ENCODE results near the gene SHROOM4. TPM values are rescaled to one million over a fixed set of nuclear protein-coding genes. Genes with fewer than 3 reads are reported as not detected.
A peak's percentile ranks its signal among the peaks of the same experiment; 100 is the strongest.

The SHROOM4 gene
- total and polyA plus RNA-seq, 4 donors, result 0.62 to 2.3 (median 0.93) TPM

- Histone ChIP-seq H3K4me1 (ENCODE audit: control insufficient read depth in 4 of 4, insufficient read depth in 4 of 4, low read length in 3 of 4) (peaks cover 0 to 5% (median 2%) of the 10 kb centered on the region in 4 donors), H3K27ac (ENCODE audit: low read depth in 1 of 2, low read length in 2 of 2) (no peak overlapping the region), H3K36me3 (ENCODE audit: control insufficient read depth in 4 of 4, insufficient read depth in 3 of 4, low read depth in 1 of 4, low read length in 3 of 4) (no peaks in the 10 kb centered on the region), H3K9me3 (ENCODE audit: control insufficient read depth in 4 of 4, low read length in 3 of 4) (no peaks in the 10 kb centered on the region), H3K9ac (ENCODE audit: low read depth in 1 of 2, low read length in 2 of 2) (no peak overlapping the region), H3K27me3 (ENCODE audit: control insufficient read depth in 4 of 4, insufficient read depth in 4 of 4, low read length in 3 of 4) (peaks cover 0 to 2% (median 0%) of the 10 kb centered on the region in 4 donors), H3K4me3 (ENCODE audit: low read depth in 1 of 3, low read length in 3 of 3) (no peak overlapping the region)
- 60% methylated on average over 8 of the region's 8 CpGs for WGBS
- TF ChIP-seq RXRA (IDR thresholded peaks at IDR 0.05) (no peak), HNF4A (conservative IDR thresholded peaks at IDR 0.05) (peak; percentile 12 to 33), NR2F2 (IDR thresholded peaks at IDR 0.05) (no peak)
- DNase-seq (ENCODE audit: low spot score), result no peak
Measured at GRCh38 chrX:50707955-50708699, 105.9 kb downstream of the SHROOM4 start.

- H3K27ac ChIP-seq (ENCODE audit: low read depth in 1 of 2, low read length in 2 of 2), result no peak overlapping the region
- peaks cover 0 to 5% (median 2%) of the 10 kb centered on the region in 4 donors for H3K4me1 ChIP-seq (ENCODE audit: control insufficient read depth in 4 of 4, insufficient read depth in 4 of 4, low read length in 3 of 4)
- no peak overlapping the region for H3K4me3 ChIP-seq (ENCODE audit: low read depth in 1 of 3, low read length in 3 of 3)
- TF ChIP-seq GABPA (IDR thresholded peaks at IDR 0.05 in 1 of 2, conservative IDR thresholded peaks at IDR 0.05 in 1 of 2) (no peak), RAD21 (IDR thresholded peaks at IDR 0.05) (no peak), NR2F2 (IDR thresholded peaks at IDR 0.05) (no peak), EGR1 (IDR thresholded peaks at IDR 0.05; ENCODE audit: low read depth in 2 of 2) (no peak), YY1 (IDR thresholded peaks at IDR 0.05) (no peak), HNF4A (conservative IDR thresholded peaks at IDR 0.05) (no peak)
- TF ChIP-seq, protein P1, sequence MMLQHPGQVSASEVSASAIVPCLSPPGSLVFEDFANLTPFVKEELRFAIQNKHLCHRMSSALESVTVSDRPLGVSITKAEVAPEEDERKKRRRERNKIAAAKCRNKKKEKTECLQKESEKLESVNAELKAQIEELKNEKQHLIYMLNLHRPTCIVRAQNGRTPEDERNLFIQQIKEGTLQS (IDR thresholded peaks at IDR 0.05), result no peak
- 42% methylated on average over 2 of the region's 2 CpGs for WGBS
- peaks cover 0 to 2% (median 0%) of the 10 kb centered on the region in 4 donors for H3K27me3 ChIP-seq (ENCODE audit: control insufficient read depth in 4 of 4, insufficient read depth in 4 of 4, low read length in 3 of 4)
- DNase-seq (ENCODE audit: low spot score), result no peak
- no peaks in the 10 kb centered on the region for H3K36me3 ChIP-seq (ENCODE audit: control insufficient read depth in 4 of 4, insufficient read depth in 3 of 4, low read depth in 1 of 4, low read length in 3 of 4)
- no peak overlapping the region for H3K9ac ChIP-seq (ENCODE audit: low read depth in 1 of 2, low read length in 2 of 2)
- H3K9me3 ChIP-seq (ENCODE audit: control insufficient read depth in 4 of 4, low read length in 3 of 4), result no peaks in the 10 kb centered on the region
Measured at GRCh38 chrX:50707405-50707804, 106.6 kb downstream of the SHROOM4 start.

- H3K36me3 ChIP-seq (ENCODE audit: control insufficient read depth in 4 of 4, insufficient read depth in 3 of 4, low read depth in 1 of 4, low read length in 3 of 4), result no peaks in the 10 kb centered on the region
- H3K27me3 ChIP-seq (ENCODE audit: control insufficient read depth in 4 of 4, insufficient read depth in 4 of 4, low read length in 3 of 4), result peaks cover 0 to 10% (median 0%) of the 10 kb centered on the region in 4 donors
- peaks cover 0 to 5% (median 2%) of the 10 kb centered on the region in 4 donors for H3K4me1 ChIP-seq (ENCODE audit: control insufficient read depth in 4 of 4, insufficient read depth in 4 of 4, low read length in 3 of 4)
- no peak for DNase-seq (ENCODE audit: low spot score)
- H3K9me3 ChIP-seq (ENCODE audit: control insufficient read depth in 4 of 4, low read length in 3 of 4), result no peaks in the 10 kb centered on the region
- H3K27ac ChIP-seq (ENCODE audit: low read depth in 1 of 2, low read length in 2 of 2), result no peak overlapping the region
- no peak overlapping the region for H3K4me3 ChIP-seq (ENCODE audit: low read depth in 1 of 3, low read length in 3 of 3)
- TF ChIP-seq, protein P1 (IDR thresholded peaks at IDR 0.05), result no peak
- no peak for TF ChIP-seq CTCF (IDR thresholded peaks at IDR 0.05; ENCODE audit: low read depth, low read length, missing input control)
- no peak for TF ChIP-seq MAX (IDR thresholded peaks at IDR 0.05)
- no peak for TF ChIP-seq GABPA (IDR thresholded peaks at IDR 0.05 in 1 of 2, conservative IDR thresholded peaks at IDR 0.05 in 1 of 2)
- TF ChIP-seq NR2F2 (IDR thresholded peaks at IDR 0.05), result no peak
- no peak for TF ChIP-seq HNF4A (conservative IDR thresholded peaks at IDR 0.05)
- no peak for TF ChIP-seq FOXA2 (IDR thresholded peaks at IDR 0.05)
- TF ChIP-seq EGR1 (IDR thresholded peaks at IDR 0.05; ENCODE audit: low read depth in 2 of 2), result no peak
- TF ChIP-seq HNF4G (IDR thresholded peaks at IDR 0.05), result no peak
- no peak for TF ChIP-seq RAD21 (IDR thresholded peaks at IDR 0.05)
- no peak for TF ChIP-seq YY1 (IDR thresholded peaks at IDR 0.05)
- TF ChIP-seq, protein P2, sequence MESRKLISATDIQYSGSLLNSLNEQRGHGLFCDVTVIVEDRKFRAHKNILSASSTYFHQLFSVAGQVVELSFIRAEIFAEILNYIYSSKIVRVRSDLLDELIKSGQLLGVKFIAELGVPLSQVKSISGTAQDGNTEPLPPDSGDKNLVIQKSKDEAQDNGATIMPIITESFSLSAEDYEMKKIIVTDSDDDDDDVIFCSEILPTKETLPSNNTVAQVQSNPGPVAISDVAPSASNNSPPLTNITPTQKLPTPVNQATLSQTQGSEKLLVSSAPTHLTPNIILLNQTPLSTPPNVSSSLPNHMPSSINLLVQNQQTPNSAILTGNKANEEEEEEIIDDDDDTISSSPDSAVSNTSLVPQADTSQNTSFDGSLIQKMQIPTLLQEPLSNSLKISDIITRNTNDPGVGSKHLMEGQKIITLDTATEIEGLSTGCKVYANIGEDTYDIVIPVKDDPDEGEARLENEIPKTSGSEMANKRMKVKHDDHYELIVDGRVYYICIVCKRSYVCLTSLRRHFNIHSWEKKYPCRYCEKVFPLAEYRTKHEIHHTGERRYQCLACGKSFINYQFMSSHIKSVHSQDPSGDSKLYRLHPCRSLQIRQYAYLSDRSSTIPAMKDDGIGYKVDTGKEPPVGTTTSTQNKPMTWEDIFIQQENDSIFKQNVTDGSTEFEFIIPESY (IDR thresholded peaks at IDR 0.05), result no peak
- TF ChIP-seq TAF1 (conservative IDR thresholded peaks at IDR 0.05), result no peak
- TF ChIP-seq, protein P3, sequence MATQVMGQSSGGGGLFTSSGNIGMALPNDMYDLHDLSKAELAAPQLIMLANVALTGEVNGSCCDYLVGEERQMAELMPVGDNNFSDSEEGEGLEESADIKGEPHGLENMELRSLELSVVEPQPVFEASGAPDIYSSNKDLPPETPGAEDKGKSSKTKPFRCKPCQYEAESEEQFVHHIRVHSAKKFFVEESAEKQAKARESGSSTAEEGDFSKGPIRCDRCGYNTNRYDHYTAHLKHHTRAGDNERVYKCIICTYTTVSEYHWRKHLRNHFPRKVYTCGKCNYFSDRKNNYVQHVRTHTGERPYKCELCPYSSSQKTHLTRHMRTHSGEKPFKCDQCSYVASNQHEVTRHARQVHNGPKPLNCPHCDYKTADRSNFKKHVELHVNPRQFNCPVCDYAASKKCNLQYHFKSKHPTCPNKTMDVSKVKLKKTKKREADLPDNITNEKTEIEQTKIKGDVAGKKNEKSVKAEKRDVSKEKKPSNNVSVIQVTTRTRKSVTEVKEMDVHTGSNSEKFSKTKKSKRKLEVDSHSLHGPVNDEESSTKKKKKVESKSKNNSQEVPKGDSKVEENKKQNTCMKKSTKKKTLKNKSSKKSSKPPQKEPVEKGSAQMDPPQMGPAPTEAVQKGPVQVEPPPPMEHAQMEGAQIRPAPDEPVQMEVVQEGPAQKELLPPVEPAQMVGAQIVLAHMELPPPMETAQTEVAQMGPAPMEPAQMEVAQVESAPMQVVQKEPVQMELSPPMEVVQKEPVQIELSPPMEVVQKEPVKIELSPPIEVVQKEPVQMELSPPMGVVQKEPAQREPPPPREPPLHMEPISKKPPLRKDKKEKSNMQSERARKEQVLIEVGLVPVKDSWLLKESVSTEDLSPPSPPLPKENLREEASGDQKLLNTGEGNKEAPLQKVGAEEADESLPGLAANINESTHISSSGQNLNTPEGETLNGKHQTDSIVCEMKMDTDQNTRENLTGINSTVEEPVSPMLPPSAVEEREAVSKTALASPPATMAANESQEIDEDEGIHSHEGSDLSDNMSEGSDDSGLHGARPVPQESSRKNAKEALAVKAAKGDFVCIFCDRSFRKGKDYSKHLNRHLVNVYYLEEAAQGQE (IDR thresholded peaks at IDR 0.05), result no peak
- no peak for TF ChIP-seq FOXA1 (IDR thresholded peaks at IDR 0.05)
- no peak for TF ChIP-seq JUND (IDR thresholded peaks at IDR 0.05)
- no peak for TF ChIP-seq RXRA (IDR thresholded peaks at IDR 0.05)
- TF ChIP-seq SP1 (IDR thresholded peaks at IDR 0.05), result no peak
- WGBS, result 67% methylated on average over 3 of the region's 3 CpGs
- H3K9ac ChIP-seq (ENCODE audit: low read depth in 1 of 2, low read length in 2 of 2), result no peak overlapping the region
Measured at GRCh38 chrX:50705042-50705441, 109.0 kb downstream of the SHROOM4 start.

All from liver (tissue), 9 donors.